ENCODE results near the gene CIART. TPM values are rescaled to one million over a fixed set of nuclear protein-coding genes. Genes with fewer than 3 reads are reported as not detected.

CIART gene
- total and polyA plus RNA-seq, 10 of the 15 experiments (the other 5 are each of a cell fraction or from before 2014, with no cell fraction given): 0.44 to 1.4 (median 0.67) TPM

- Histone ChIP-seq H3K79me2 (ENCODE audit: control insufficient read depth, insufficient read depth, low read length) (peaks cover 57% of the 10 kb centered on the region), H2AFZ (ENCODE audit: control insufficient read depth, low read depth, low read length) (peak overlapping the region; percentile 65), H3K4me2 (ENCODE audit: control insufficient read depth, insufficient read depth) (peak overlapping the region; percentile 56), H3K9me3 (replicated peaks; ENCODE audit: control insufficient read depth, insufficient read depth, low read length) (no peaks in the 10 kb centered on the region), H4K20me1 (ENCODE audit: control insufficient read depth, insufficient read depth) (no peaks in the 10 kb centered on the region), H3K27ac (ENCODE audit: control insufficient read depth, insufficient read depth) (peak overlapping the region; percentile 99), H3K4me1 (ENCODE audit: control insufficient read depth, insufficient read depth, low read length) (no peaks in the 10 kb centered on the region), H3K27me3 (replicated peaks in 1 of 2; ENCODE audit: control insufficient read depth in 2 of 2, insufficient read depth in 2 of 2, low read length in 1 of 2) (no peaks in the 10 kb centered on the region), H3K36me3 (ENCODE audit: control insufficient read depth in 2 of 2, insufficient read depth in 2 of 2, low read length in 1 of 2) (peaks cover 0 to 8% of the 10 kb centered on the region in 2 experiments; a peak in 1 of 4 replicates), H3K9ac (ENCODE audit: control insufficient read depth, insufficient read depth, low read length) (peak overlapping the region; percentile 100), H3K4me3 (peak overlapping the region; percentile 87)
- CTCF ChIA-PET: interaction anchor here (0.7 kb wide), 1 partner anchor 63 kb away, joined by 3 read pairs; no protein-coding TSS in a partner anchor
- intact Hi-C loops (cut with micrococcal nuclease; ENCODE audit: unreplicated experiment): loop anchor here (5.0 to 10.0 kb wide), 2 partner anchors 38 to 130 kb away; partner anchors contain the start of genes C1orf54 and RPRD2
- DNase-seq (ENCODE audit: low read depth, low spot score) (peak; percentile 80), FAIRE-seq (peak; percentile 23), ATAC-seq (peak; percentile 75)
- TSS peak; percentile 98 for BruUV-seq (replicated peaks)
- RAD21 ChIA-PET (ENCODE audit: unreplicated experiment): interaction anchor here (0.9 to 1.6 kb wide), 5 partner anchors 10 to 167 kb away, joined by 4 to 6 read pairs (median 5); partner anchors contain the start of gene VPS45
- in situ Hi-C loops (cut with MboI): no loop called here
- WGBS (ENCODE audit: insufficient coverage, insufficient replicate concordance, low lambda C conversion rate, missing lambda C conversion rate): 1% methylated on average over 78 of the region's 78 CpGs
- POLR2A ChIA-PET: interaction anchor here (0.8 to 2.4 kb wide), 5 partner anchors 12 to 350 kb away, joined by 3 to 11 read pairs (median 3); a partner anchor contains a TSS
- SMC1A ChIA-PET (ENCODE audit: uncharacterized antibody, unreplicated experiment): interaction anchor here (1.0 to 1.8 kb wide), 3 partner anchors 48 to 167 kb away, joined by 3 to 11 read pairs (median 4); partner anchors contain the start of gene VPS45
- TF ChIP-seq, protein P1, sequence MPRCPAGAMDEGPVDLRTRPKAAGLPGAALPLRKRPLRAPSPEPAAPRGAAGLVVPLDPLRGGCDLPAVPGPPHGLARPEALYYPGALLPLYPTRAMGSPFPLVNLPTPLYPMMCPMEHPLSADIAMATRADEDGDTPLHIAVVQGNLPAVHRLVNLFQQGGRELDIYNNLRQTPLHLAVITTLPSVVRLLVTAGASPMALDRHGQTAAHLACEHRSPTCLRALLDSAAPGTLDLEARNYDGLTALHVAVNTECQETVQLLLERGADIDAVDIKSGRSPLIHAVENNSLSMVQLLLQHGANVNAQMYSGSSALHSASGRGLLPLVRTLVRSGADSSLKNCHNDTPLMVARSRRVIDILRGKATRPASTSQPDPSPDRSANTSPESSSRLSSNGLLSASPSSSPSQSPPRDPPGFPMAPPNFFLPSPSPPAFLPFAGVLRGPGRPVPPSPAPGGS (IDR thresholded peaks at IDR 0.05; ENCODE audit: borderline replicate concordance, insufficient read depth, low read depth, low read length, poor library complexity, severe bottlenecking): peak; percentile 61
- TF ChIP-seq POLR2A (IDR thresholded peaks at IDR 0.05; ENCODE audit: low read depth, low read length) (peak; percentile 95), BCL11A (IDR thresholded peaks at IDR 0.05; ENCODE audit: low read depth, low read length) (peak; percentile 10; the same call in 1 of the 2 replicates), RUNX3 (IDR thresholded peaks at IDR 0.05; ENCODE audit: low read length) (peak; percentile 82), PKNOX1 (IDR thresholded peaks at IDR 0.05) (peak; percentile 72; the same call in 1 of the 2 replicates), MXI1 (IDR thresholded peaks at IDR 0.05; ENCODE audit: low read depth, low read length) (peak; percentile 86; the same call in 1 of the 2 replicates), CREM (IDR thresholded peaks at IDR 0.05; ENCODE audit: low read depth) (peak; percentile 84; the same call in 1 of the 2 replicates), EGR1 (IDR thresholded peaks at IDR 0.05; ENCODE audit: borderline replicate concordance in 1 of 2, low read depth in 2 of 2, low read length in 2 of 2) (peak in 1 of 2 experiments; percentile 50; a peak in 1 of 3 replicates), SMAD5 (IDR thresholded peaks at IDR 0.05; ENCODE audit: low read depth) (peak; percentile 96), MTA3 (IDR thresholded peaks at IDR 0.05; ENCODE audit: borderline replicate concordance, low read length) (0 out of 2 replicates have a peak, but pooled peaks have one; percentile 27), HDGF (IDR thresholded peaks at IDR 0.05) (peak; percentile 92), CREB1 (IDR thresholded peaks at IDR 0.05; ENCODE audit: low read depth) (peak; percentile 93), MYB (IDR thresholded peaks at IDR 0.05; ENCODE audit: borderline replicate concordance, low read depth, low read length) (0 out of 2 replicates have a peak, but pooled peaks have one; percentile 9), IKZF1 (conservative IDR thresholded peaks at IDR 0.05) (peak; percentile 66), NFIC (IDR thresholded peaks at IDR 0.05; ENCODE audit: low read depth, low read length) (peak; percentile 61; the same call in 1 of the 2 replicates), MTA2 (IDR thresholded peaks at IDR 0.05; ENCODE audit: low read depth) (peak; percentile 42; the same call in 1 of the 2 replicates)
- TF ChIP-seq, protein P2, sequence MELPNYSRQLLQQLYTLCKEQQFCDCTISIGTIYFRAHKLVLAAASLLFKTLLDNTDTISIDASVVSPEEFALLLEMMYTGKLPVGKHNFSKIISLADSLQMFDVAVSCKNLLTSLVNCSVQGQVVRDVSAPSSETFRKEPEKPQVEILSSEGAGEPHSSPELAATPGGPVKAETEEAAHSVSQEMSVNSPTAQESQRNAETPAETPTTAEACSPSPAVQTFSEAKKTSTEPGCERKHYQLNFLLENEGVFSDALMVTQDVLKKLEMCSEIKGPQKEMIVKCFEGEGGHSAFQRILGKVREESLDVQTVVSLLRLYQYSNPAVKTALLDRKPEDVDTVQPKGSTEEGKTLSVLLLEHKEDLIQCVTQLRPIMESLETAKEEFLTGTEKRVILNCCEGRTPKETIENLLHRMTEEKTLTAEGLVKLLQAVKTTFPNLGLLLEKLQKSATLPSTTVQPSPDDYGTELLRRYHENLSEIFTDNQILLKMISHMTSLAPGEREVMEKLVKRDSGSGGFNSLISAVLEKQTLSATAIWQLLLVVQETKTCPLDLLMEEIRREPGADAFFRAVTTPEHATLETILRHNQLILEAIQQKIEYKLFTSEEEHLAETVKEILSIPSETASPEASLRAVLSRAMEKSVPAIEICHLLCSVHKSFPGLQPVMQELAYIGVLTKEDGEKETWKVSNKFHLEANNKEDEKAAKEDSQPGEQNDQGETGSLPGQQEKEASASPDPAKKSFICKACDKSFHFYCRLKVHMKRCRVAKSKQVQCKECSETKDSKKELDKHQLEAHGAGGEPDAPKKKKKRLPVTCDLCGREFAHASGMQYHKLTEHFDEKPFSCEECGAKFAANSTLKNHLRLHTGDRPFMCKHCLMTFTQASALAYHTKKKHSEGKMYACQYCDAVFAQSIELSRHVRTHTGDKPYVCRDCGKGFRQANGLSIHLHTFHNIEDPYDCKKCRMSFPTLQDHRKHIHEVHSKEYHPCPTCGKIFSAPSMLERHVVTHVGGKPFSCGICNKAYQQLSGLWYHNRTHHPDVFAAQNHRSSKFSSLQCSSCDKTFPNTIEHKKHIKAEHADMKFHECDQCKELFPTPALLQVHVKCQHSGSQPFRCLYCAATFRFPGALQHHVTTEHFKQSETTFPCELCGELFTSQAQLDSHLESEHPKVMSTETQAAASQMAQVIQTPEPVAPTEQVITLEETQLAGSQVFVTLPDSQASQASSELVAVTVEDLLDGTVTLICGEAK (IDR thresholded peaks at IDR 0.05; ENCODE audit: borderline replicate concordance): no peak
These were observed 47.6 kb upstream of the CIART start for GRCh38 chr1:150234566-150235293.
